Stimulated activated CD4-positive, alpha-beta T cell treated with anti-CD3 and anti-CD28 coated beads, TNF-alpha, amount 100 ng/mL, for 24 hours (primary cell): ENCODE data around the gene AKT1.
A peak's percentile ranks its signal among the peaks of the same experiment; 100 is the strongest.

Experiments used
- DNase-seq, 3 experiments: peaks; one replicate each; pipeline ENCODE4 v3.0.0-alpha.2; 2020; ENCODE audit warnings: low read depth in 3 of 3

Gene AKT1

DNA sequence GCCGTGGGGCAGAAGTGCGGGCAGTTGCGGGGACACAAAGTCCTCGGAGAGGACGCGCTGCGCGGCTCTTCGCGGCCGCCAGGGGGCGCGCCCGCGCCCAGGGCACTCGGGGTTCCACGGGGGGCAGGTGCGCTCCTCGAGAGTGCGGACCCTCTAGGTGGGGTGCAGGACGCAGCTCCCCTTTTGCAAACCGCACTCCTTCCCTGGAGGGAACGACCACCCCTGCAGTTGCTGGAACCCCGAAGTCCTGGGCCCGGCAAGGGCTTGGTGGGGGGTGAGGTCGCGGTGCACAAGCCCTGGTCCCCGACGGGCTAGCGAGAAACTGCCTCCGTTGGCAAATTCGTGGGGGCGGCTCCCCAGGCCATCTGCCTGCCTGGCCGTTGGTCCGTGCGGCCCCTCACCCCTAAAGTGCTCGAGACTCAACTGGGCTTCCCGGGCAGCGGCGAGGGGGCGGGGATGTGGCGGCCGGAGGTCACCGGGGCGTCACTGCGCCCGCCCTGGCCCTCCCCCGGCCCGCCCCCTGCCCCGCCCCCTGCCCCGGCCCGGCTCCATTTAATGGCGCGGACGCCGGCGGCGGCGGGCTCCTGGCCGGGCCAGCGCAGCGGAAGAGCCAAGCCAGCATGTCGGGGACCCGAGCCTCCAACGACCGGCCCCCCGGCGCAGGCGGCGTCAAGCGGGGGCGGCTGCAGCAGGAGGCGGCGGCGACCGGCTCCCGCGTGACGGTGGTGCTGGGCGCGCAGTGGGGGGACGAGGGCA lies 71.7 kb downstream of the AKT1 start, which contains the start of gene ADSS1:
Gene ADSS1, plus strand, starts transcription at position 579 of the 756 bp plus-strand sequence. Its CDS starts 42 bp downstream, at position 621.
- peak; percentile 15 to 50 (median 20) for DNase-seq

DNA sequence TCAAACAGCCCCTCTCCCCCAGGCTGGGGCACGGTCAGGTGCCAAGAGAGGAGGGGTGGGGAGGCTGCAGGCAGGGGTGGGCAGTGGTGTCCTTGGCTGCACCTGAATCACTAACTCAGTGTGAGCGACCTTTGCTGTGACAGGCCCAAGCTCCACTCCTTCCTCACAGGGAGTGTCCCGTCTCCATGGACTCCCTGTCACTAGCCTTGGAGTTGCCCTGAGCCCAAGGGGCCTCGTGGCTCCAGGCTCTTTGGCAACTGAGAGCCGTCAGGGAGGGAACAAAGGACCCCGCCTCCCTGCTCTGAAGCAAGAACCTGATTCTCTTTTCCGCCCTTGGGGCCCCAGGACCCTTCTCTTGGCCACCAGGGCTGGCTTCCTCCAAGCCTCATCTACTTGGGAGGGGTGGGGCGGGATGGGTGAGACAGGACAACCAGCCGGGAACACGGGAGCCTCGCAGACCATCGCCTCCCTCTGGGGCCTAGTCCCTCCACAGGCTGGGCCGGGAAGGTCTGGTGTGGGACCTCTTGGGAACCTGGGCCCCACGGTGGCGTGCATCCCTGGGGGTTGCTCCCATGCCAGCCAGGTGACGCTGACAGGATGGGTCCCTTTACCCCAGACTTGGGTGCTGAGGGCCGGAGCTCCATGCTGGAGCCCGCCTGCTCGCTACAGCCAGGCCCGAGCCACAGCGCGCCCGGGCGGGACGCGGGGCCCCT lies 72.5 kb downstream of the AKT1 start:
- DNase-seq: no peak

DNA sequence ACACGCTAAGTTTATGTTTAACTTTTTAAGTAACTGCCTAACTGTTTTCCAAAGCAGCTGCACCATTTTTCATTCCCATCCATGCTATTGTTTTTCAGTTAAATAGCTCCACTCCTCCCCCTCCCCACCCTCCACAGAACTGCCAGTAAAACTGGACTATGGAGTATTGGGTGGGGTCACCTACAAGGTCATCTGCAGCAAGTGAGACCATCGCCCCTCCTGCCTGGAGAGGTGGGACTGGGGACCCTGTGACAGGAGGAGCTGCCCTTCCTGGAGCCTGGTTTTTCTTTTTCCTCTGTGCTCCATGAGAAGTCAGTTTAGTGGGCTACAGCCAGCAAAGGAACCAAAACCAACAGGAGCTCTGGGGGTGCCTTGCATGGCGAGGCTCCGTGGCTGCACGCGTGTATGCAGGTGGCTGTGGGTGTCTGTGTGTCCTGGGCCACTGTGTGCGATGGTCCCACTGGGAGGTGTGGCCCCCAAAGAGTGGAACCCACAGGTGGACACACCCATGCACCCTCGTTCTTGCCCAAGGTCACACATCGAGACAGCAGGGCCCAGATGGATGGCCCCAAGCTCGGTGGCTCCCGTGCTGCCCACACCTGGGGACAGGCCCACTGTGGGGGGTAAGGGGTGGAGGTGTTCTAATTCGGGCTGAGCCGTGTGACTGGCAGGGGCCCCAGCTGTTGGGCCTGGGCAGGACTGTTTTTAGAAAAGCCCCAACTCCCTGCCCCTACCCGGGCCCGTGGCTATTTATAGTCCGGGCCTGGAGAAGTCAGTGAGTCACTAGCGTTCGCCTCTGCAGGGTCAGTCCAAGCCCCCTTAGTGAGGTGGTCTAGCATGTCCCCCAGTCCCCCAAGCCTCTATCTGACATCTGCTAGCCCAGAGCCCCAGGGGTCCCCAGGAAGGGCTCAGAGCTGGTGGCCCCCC lies 73.8 kb downstream of the AKT1 start:
- no peak for DNase-seq
